Bronchial epithelial cell (primary cell): ENCODE data around the gene API5. TPM values are rescaled to one million over a fixed set of nuclear protein-coding genes. Genes with fewer than 3 reads are reported as not detected.
A peak's percentile ranks its signal among the peaks of the same experiment; 100 is the strongest.

ENCODE experiments used
- DNase-seq: peaks from one replicate; pipeline ENCODE4 v3.0.0-alpha.2; 2010; ENCODE audit warnings: low read depth
- FAIRE-seq: peaks from 2 replicates; lab custom pipeline; 2011; peaks lifted over from hg19 to GRCh38; lab: Jason Lieb, UNC
- H3K27me3 ChIP-seq: 2 replicates; pipeline ENCODE4 v1.5.1; 2011; ENCODE audit warnings: low read length; ENCODE audit not compliant: control insufficient read depth, insufficient read depth
- H3K36me3 ChIP-seq: 2 replicates; pipeline ENCODE4 v1.5.1; 2011; ENCODE audit warnings: low read length; ENCODE audit not compliant: control insufficient read depth, insufficient read depth
- H3K4me3 ChIP-seq: 2 replicates; pipeline ENCODE4 v1.5.1; 2011; ENCODE audit warnings: mild to moderate bottlenecking, low read depth, low read length, control low read depth
- CTCF ChIP-seq: IDR thresholded peaks from 2 replicates; pipeline ENCODE4 v1.5.1; 2011; ENCODE audit warnings: mild to moderate bottlenecking, moderate library complexity, low read length, control low read depth, inconsistent platforms; ENCODE audit not compliant: insufficient read depth, severe bottlenecking
- total RNA-seq: library from RNA; depleted of rRNA; stranded (reverse); fragments of >200 nt; gene quantifications from 2 replicates; pipeline ENCODE4 v1.2.1, GENCODE V29; 2014

Gene API5
- total RNA-seq, 1 donor from 2014 or later, result 72.9 TPM

GRCh38 chr11:43278193-43278956 is 33.4 kb upstream of the API5 start:
- no peak for TF ChIP-seq CTCF
- FAIRE-seq (no peak), DNase-seq (peak; percentile 10)
- Histone ChIP-seq H3K27me3 (no peaks in the 10 kb centered on the region), H3K4me3 (no peak overlapping the region), H3K36me3 (no peaks in the 10 kb centered on the region)

- H3K4me3 ChIP-seq, result no peak overlapping the region
- H3K36me3 ChIP-seq, result no peaks in the 10 kb centered on the region
- FAIRE-seq (no peak), DNase-seq (peak; percentile 13)
- H3K27me3 ChIP-seq, result no peaks in the 10 kb centered on the region
- TF ChIP-seq CTCF, result peak; percentile 77
These were observed 29.0 kb upstream of the API5 start for GRCh38 chr11:43282607-43283440.

GRCh38 chr11:43285826-43286225 is 26.0 kb upstream of the API5 start:
- Histone ChIP-seq H3K4me3 (no peak overlapping the region), H3K36me3 (no peaks in the 10 kb centered on the region), H3K27me3 (no peaks in the 10 kb centered on the region)
- DNase-seq (peak; percentile 56), FAIRE-seq (no peak)
- no peak for TF ChIP-seq CTCF

- DNase-seq, result no peak
- H3K36me3 ChIP-seq, result no peaks in the 10 kb centered on the region
- H3K4me3 ChIP-seq, result no peak overlapping the region
- no peak for FAIRE-seq
- no peaks in the 10 kb centered on the region for H3K27me3 ChIP-seq
- no peak for TF ChIP-seq CTCF
These were observed 22.4 kb upstream of the API5 start for GRCh38 chr11:43289368-43289767.

- Histone ChIP-seq H3K36me3 (no peaks in the 10 kb centered on the region), H3K4me3 (no peak overlapping the region), H3K27me3 (no peaks in the 10 kb centered on the region)
- DNase-seq, result no peak
- FAIRE-seq, result no peak
- TF ChIP-seq CTCF, result no peak
These were observed 13.4 kb upstream of the API5 start for GRCh38 chr11:43298397-43298796.
